NT2/D1 (cell line): ENCODE data around the gene ORM1.

ENCODE experiments used
- DNase-seq: peaks from one replicate; pipeline ENCODE4 v3.0.0-alpha.2; 2011; ENCODE audit warnings: low read depth, low spot score
- H3K27me3 ChIP-seq: 2 replicates; pipeline ENCODE4 v1.6.0; 2011; ENCODE audit warnings: mild to moderate bottlenecking; ENCODE audit not compliant: insufficient read length, insufficient read depth
- H3K36me3 ChIP-seq: 2 replicates; pipeline ENCODE4 v1.6.1; 2011; ENCODE audit warnings: mild to moderate bottlenecking, low read length, mixed read lengths; ENCODE audit not compliant: insufficient read depth, insufficient read length
- H3K4me1 ChIP-seq: 2 replicates; pipeline ENCODE4 v1.5.1; 2011; ENCODE audit not compliant: insufficient read depth, insufficient read length
- H3K4me3 ChIP-seq: 2 replicates; pipeline ENCODE4 v1.5.1; 2011; ENCODE audit warnings: low read depth; ENCODE audit not compliant: insufficient read length
- H3K9ac ChIP-seq: 2 replicates; pipeline ENCODE4 v1.6.0; 2011; ENCODE audit warnings: low read depth; ENCODE audit not compliant: insufficient read length
- H3K9me3 ChIP-seq: 2 replicates; pipeline ENCODE4 v1.5.1; 2011; ENCODE audit warnings: mild to moderate bottlenecking, low read length; ENCODE audit not compliant: insufficient read depth
- SUZ12 ChIP-seq: IDR thresholded peaks from 2 replicates; pipeline ENCODE4 v1.6.1; 2011; ENCODE audit not compliant: insufficient read length, insufficient read depth; ENCODE audit errors: extremely low read depth
- YY1 ChIP-seq: IDR thresholded peaks from 2 replicates; pipeline ENCODE4 v1.6.1; 2011; ENCODE audit not compliant: insufficient read length, insufficient read depth
- ZNF274 ChIP-seq: IDR thresholded peaks from 2 replicates; pipeline ENCODE4 v1.6.1; 2011; ENCODE audit warnings: mild to moderate bottlenecking, low read depth, low read length

Gene ORM1

GRCh38 chr9:114373960-114374730 is 51.2 kb downstream of the ORM1 start:
- DNase-seq = no peak
- no peak overlapping the region for H3K9ac ChIP-seq

GRCh38 chr9:114374936-114375335 is 52.0 kb downstream of the ORM1 start:
- H3K9me3 ChIP-seq = no peaks in the 10 kb centered on the region
- DNase-seq = no peak
- TF ChIP-seq YY1 (no peak), ZNF274 (no peak), SUZ12 (no peak)
- peaks cover 64% of the 10 kb centered on the region for H3K36me3 ChIP-seq
- no peak overlapping the region for H3K4me3 ChIP-seq
- H3K4me1 ChIP-seq = peaks cover 23% of the 10 kb centered on the region
- H3K9ac ChIP-seq = no peak overlapping the region
- H3K27me3 ChIP-seq = no peaks in the 10 kb centered on the region

More at GRCh38 chr9:114373960-114374730, 51.2 kb downstream of the ORM1 start:
- H3K4me1 ChIP-seq = peaks cover 28% of the 10 kb centered on the region
- no peak overlapping the region for H3K4me3 ChIP-seq
- no peaks in the 10 kb centered on the region for H3K27me3 ChIP-seq
- no peaks in the 10 kb centered on the region for H3K9me3 ChIP-seq
- TF ChIP-seq YY1 (no peak), ZNF274 (no peak), SUZ12 (no peak)
- peaks cover 63% of the 10 kb centered on the region for H3K36me3 ChIP-seq

GRCh38 chr9:114375386-114376175 is 52.7 kb downstream of the ORM1 start:
- no peak overlapping the region for H3K4me3 ChIP-seq
- H3K9ac ChIP-seq = no peak overlapping the region
- no peaks in the 10 kb centered on the region for H3K9me3 ChIP-seq
- peaks cover 22% of the 10 kb centered on the region for H3K4me1 ChIP-seq
- H3K27me3 ChIP-seq = no peaks in the 10 kb centered on the region
- peaks cover 70% of the 10 kb centered on the region for H3K36me3 ChIP-seq
- TF ChIP-seq ZNF274 (no peak), SUZ12 (no peak), YY1 (no peak)
- no peak for DNase-seq
